ENCODE results near the gene TNFRSF1B. TPM values are rescaled to one million over a fixed set of nuclear protein-coding genes. Genes with fewer than 3 reads are reported as not detected.

The TNFRSF1B gene
- 10.8 and 11.5 TPM in 2 replicates for total RNA-seq

DNA sequence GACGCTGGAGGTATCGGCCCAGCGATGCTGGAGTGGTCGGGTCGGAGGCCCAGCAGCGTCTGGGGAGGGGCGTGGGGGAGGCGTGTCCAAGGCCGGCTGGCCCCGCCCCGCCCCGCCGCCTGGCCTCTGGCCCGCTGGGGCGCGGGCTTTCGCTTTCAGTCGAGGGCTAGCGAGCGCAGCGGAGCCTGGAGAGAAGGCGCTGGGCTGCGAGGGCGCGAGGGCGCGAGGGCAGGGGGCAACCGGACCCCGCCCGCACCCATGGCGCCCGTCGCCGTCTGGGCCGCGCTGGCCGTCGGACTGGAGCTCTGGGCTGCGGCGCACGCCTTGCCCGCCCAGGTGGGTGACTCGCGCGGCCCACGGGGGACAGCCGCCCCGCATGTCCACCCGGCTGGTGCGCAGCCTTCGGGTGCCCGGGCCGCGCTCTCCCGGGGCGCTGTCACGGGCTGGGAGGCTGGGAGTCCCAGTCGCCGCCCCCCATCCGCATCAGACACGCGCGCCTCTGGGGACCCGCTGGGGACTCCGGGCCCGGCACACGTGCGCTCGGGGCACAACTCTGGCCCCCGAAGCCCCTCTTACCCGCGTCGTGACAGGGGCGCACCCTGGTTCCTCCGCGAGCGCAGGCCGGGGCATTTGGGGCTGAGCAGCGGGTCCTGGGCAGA, at the start of gene TNFRSF1B:
Gene TNFRSF1B (plus strand): TSS at position 158 of the 659 bp plus-strand sequence. CDS start 101 bp downstream, at position 259.

DNA sequence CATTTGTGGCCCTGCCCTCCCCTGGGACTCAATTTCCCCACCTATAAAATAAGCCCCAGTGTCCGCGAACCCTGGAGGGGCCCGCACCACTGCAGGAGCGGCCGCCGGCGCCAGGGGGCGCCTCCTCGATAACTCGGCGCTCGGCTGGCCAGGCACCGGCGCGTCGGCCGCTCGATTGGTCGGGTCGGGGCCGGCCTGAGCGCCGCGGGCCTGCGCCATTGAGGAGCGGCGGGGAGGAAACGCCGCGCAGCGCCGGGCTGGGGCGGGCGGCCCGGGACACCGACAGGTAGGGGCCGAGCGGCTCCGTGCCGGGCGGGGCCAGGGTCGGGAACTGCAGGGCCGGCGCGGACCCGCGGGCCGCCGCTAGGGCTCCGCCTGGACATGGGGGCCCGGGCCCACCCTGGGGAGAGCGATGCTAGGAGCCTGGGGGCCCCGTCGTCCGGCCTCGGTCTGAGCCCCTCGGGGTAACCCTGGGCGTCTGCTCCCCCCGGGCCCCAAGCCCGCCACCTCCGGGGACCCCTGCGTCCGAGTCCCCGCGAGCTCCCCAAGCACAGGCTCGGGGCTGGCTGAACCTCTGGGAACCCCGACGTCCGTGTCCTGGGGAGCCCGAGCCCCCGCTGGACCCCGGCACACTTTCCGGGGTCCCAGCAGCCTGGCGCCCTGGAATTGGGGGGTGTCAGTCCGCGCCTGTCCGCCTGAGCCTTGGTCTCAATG, 63.2 kb downstream of the TNFRSF1B start, which contains the start of gene VPS13D:
Gene VPS13D (plus strand): TSS at position 196 of the 714 bp plus-strand sequence. CDS start 4,237 bp downstream, outside the sequence.

Other genes with a start within 250 kb of the TNFRSF1B start
- gene KIAA2013, start 240.6 kb upstream of the TNFRSF1B start, total RNA-seq, result 68.2 and 85.4 TPM in 2 replicates
- 354 and 469 TPM in 2 replicates for gene PLOD1, start 232.3 kb upstream of the TNFRSF1B start, total RNA-seq
- gene MFN2, start 186.5 kb upstream of the TNFRSF1B start, total RNA-seq, result 30.3 and 40.1 TPM in 2 replicates
- gene MIIP, start 147.5 kb upstream of the TNFRSF1B start, total RNA-seq, result 15.8 and 21.6 TPM in 2 replicates
- gene TNFRSF8, start 103.7 kb upstream of the TNFRSF1B start, total RNA-seq, result 0.05 and 0.06 TPM in 2 replicates
- 17.5 and 20.0 TPM in 2 replicates for gene VPS13D, start 63.0 kb downstream of the TNFRSF1B start, total RNA-seq